Measurements from ENCODE around the gene NXN. TPM values are rescaled to one million over a fixed set of nuclear protein-coding genes. Genes with fewer than 3 reads are reported as not detected.

The NXN gene
- polyA plus RNA-seq, 1 of the 3 experiments (the other 2 are of a cell fraction), result 23.9 TPM

- Histone ChIP-seq H3K36me3 (replicated peaks in 1 of 2; ENCODE audit: control insufficient read depth in 1 of 2, insufficient read depth in 2 of 2, low read length in 1 of 2) (no peaks in the 10 kb centered on the region), H3K4me1 (ENCODE audit: control insufficient read depth in 1 of 2, insufficient read depth in 2 of 2, low read depth in 1 of 2, low read length in 1 of 2) (no peaks in the 10 kb centered on the region), H3K79me2 (ENCODE audit: insufficient read depth) (no peaks in the 10 kb centered on the region; the same call in 1 of the 2 replicates), H2AFZ (ENCODE audit: low read depth) (no peak overlapping the region), H3K9ac (no peak overlapping the region), H3F3A (replicated peaks; ENCODE audit: insufficient read depth) (peaks cover 5% of the 10 kb centered on the region), H3K27me3 (ENCODE audit: insufficient read depth) (peaks cover 54% of the 10 kb centered on the region; the same call in 1 of the 2 replicates), H3K4me2 (no peak overlapping the region), H3K9me2 (no peaks in the 10 kb centered on the region), H3K9me3 (no peaks in the 10 kb centered on the region), H4K20me1 (ENCODE audit: insufficient read depth) (no peaks in the 10 kb centered on the region), H3K27ac (ENCODE audit: low read depth in 2 of 2, low read length in 1 of 2) (no peak overlapping the region), H3K4me3 (ENCODE audit: low read depth in 2 of 2, low read length in 1 of 2) (no peak overlapping the region)
- TF ChIP-seq, protein P1, sequence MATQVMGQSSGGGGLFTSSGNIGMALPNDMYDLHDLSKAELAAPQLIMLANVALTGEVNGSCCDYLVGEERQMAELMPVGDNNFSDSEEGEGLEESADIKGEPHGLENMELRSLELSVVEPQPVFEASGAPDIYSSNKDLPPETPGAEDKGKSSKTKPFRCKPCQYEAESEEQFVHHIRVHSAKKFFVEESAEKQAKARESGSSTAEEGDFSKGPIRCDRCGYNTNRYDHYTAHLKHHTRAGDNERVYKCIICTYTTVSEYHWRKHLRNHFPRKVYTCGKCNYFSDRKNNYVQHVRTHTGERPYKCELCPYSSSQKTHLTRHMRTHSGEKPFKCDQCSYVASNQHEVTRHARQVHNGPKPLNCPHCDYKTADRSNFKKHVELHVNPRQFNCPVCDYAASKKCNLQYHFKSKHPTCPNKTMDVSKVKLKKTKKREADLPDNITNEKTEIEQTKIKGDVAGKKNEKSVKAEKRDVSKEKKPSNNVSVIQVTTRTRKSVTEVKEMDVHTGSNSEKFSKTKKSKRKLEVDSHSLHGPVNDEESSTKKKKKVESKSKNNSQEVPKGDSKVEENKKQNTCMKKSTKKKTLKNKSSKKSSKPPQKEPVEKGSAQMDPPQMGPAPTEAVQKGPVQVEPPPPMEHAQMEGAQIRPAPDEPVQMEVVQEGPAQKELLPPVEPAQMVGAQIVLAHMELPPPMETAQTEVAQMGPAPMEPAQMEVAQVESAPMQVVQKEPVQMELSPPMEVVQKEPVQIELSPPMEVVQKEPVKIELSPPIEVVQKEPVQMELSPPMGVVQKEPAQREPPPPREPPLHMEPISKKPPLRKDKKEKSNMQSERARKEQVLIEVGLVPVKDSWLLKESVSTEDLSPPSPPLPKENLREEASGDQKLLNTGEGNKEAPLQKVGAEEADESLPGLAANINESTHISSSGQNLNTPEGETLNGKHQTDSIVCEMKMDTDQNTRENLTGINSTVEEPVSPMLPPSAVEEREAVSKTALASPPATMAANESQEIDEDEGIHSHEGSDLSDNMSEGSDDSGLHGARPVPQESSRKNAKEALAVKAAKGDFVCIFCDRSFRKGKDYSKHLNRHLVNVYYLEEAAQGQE (IDR thresholded peaks at IDR 0.05; ENCODE audit: low read depth, low read length), result no peak
- TF ChIP-seq, protein P2, sequence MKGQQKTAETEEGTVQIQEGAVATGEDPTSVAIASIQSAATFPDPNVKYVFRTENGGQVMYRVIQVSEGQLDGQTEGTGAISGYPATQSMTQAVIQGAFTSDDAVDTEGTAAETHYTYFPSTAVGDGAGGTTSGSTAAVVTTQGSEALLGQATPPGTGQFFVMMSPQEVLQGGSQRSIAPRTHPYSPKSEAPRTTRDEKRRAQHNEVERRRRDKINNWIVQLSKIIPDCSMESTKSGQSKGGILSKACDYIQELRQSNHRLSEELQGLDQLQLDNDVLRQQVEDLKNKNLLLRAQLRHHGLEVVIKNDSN (IDR thresholded peaks at IDR 0.05; ENCODE audit: borderline replicate concordance, low read depth), result no peak
- TF ChIP-seq EZH2phosphoT487 (IDR thresholded peaks at IDR 0.05; ENCODE audit: borderline replicate concordance, low read depth) (no peak), FOXJ3 (CRISPR knock-in tag; IDR thresholded peaks at IDR 0.05) (no peak), IRF3 (IDR thresholded peaks at IDR 0.05; ENCODE audit: low read depth, low read length) (no peak), ELF1 (IDR thresholded peaks at IDR 0.05) (no peak), TCF12 (IDR thresholded peaks at IDR 0.05) (no peak)
- TF ChIP-seq, protein P3, sequence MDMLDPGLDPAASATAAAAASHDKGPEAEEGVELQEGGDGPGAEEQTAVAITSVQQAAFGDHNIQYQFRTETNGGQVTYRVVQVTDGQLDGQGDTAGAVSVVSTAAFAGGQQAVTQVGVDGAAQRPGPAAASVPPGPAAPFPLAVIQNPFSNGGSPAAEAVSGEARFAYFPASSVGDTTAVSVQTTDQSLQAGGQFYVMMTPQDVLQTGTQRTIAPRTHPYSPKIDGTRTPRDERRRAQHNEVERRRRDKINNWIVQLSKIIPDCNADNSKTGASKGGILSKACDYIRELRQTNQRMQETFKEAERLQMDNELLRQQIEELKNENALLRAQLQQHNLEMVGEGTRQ (IDR thresholded peaks at IDR 0.05; ENCODE audit: borderline replicate concordance, low read depth, low read length), result no peak
- DNase-seq, result no peak
- 50% methylated on average over 9 of the region's 9 CpGs for WGBS (ENCODE audit: low lambda C conversion rate)
- ChIA-PET CTCF (no interaction called here), POLR2A (no interaction called here)
These were observed 55.9 kb downstream of the NXN start for GRCh38 chr17:923633-924032.

DNA sequence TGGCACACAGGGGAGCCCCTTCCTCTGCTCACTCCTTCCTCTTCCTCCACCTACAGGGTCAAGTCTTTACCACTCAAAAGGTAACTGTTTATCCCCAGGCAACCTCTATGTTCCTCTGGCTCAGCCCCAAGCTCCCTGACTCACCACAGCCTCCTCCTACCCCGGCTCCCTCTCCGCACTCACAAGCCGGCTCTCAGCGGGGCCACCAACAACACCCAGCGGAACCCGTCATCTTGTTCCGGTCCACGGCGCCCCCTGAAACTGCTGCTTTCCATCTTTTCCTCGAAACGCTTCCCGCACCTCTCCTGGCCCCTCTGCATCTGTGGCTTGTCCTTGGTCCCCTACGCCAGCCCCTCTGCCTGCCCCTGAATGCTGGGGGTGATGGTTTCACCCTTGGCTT, 58.4 kb downstream of the NXN start:
- no peak for TF ChIP-seq TEAD4 (IDR thresholded peaks at IDR 0.05; ENCODE audit: borderline replicate concordance, insufficient read depth)
- TF ChIP-seq NFIC (IDR thresholded peaks at IDR 0.05; ENCODE audit: borderline replicate concordance), result peak; percentile 22; the same call in 1 of the 2 replicates
- TF ChIP-seq CTCF (IDR thresholded peaks at IDR 0.05), result no peak
- no peak for TF ChIP-seq FOXJ3 (CRISPR knock-in tag; IDR thresholded peaks at IDR 0.05)
- no peak for TF ChIP-seq TCF12 (IDR thresholded peaks at IDR 0.05)
- TF ChIP-seq SIN3A (IDR thresholded peaks at IDR 0.05; ENCODE audit: borderline replicate concordance, low read depth, low read length), result no peak
- TF ChIP-seq RXRA (IDR thresholded peaks at IDR 0.05; ENCODE audit: borderline replicate concordance, low read depth), result no peak
- TF ChIP-seq FOSL2 (IDR thresholded peaks at IDR 0.05; ENCODE audit: borderline replicate concordance, low read depth), result peak; percentile 32; the same call in 1 of the 2 replicates
- TF ChIP-seq SMC3 (IDR thresholded peaks at IDR 0.05; ENCODE audit: low read depth, low read length), result no peak
- TF ChIP-seq, protein P3 (IDR thresholded peaks at IDR 0.05; ENCODE audit: borderline replicate concordance, low read depth, low read length), result no peak
- no peak overlapping the region for H3K4me2 ChIP-seq
- 50% methylated on average over 13 of the region's 13 CpGs for WGBS (ENCODE audit: low lambda C conversion rate)
- no peak for DNase-seq
- H3K4me1 ChIP-seq (ENCODE audit: control insufficient read depth in 1 of 2, insufficient read depth in 2 of 2, low read depth in 1 of 2, low read length in 1 of 2), result no peaks in the 10 kb centered on the region
- ChIA-PET POLR2A (no interaction called here), CTCF (no interaction called here)
- H3K27me3 ChIP-seq (ENCODE audit: insufficient read depth), result peaks cover 50% of the 10 kb centered on the region; the same call in 1 of the 2 replicates
- no peaks in the 10 kb centered on the region for H3F3A ChIP-seq (replicated peaks; ENCODE audit: insufficient read depth)
- no peak overlapping the region for H3K9ac ChIP-seq
- H2AFZ ChIP-seq (ENCODE audit: low read depth), result no peak overlapping the region
- H3K79me2 ChIP-seq (ENCODE audit: insufficient read depth), result no peaks in the 10 kb centered on the region; the same call in 1 of the 2 replicates
- no peaks in the 10 kb centered on the region for H3K9me2 ChIP-seq
- no peak overlapping the region for H3K4me3 ChIP-seq (ENCODE audit: low read depth in 2 of 2, low read length in 1 of 2)
- no peaks in the 10 kb centered on the region; the same call in 1 of the 2 replicates for H3K9me3 ChIP-seq
- no peak overlapping the region for H3K27ac ChIP-seq (ENCODE audit: low read depth in 2 of 2, low read length in 1 of 2)
- H4K20me1 ChIP-seq (ENCODE audit: insufficient read depth), result no peaks in the 10 kb centered on the region
- H3K36me3 ChIP-seq (replicated peaks in 1 of 2; ENCODE audit: control insufficient read depth in 1 of 2, insufficient read depth in 2 of 2, low read length in 1 of 2), result no peaks in the 10 kb centered on the region
